ENCODE data around the gene PRODH. TPM values are rescaled to one million over a fixed set of nuclear protein-coding genes. Genes with fewer than 3 reads are reported as not detected.
"Not testable (repeated sequence)": the region's sequence is repeated elsewhere in the genome, so short reads cannot be mapped to it uniquely, and the experiment has no call there.

Gene PRODH
- total and polyA plus RNA-seq, 4 experiments from 2014 or later, result 0.15 to 0.23 (median 0.22) TPM; not detected in 1

DNA sequence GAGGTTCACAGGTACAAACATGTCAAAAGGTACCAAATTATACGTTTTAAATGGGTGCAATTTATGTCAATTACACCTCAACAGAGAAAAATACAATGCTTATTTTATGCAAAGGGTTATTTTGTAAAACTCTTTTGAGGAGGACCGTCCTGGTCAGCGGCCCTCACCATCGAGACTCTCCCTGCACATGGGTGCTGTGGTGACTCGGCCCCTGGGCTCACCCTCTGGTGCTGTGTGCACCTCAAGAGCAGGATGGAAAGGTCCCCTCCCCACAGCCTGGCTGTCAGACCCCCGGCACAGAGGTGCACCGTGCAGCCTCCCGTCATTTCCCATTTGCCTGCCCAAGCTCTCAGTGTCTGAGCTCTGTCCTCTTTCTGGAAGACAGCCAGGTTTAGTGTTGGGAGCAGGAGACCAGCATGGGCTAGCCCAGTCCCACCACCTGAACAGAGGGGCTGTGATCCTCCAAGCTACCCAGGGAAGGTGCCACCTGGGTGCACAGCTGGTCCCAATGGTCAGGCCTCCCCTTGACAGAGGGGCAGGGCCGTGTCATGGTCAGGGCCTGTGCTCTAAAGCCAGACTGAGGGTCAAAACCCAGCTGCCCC lies 41.8 kb upstream of the PRODH start:
- intact Hi-C loops (cut with micrococcal nuclease), result no loop called here
- ChIA-PET POLR2A (ENCODE audit: partially characterized antibody) (no interaction called here), CTCF (ENCODE audit: partially characterized antibody) (no interaction called here)
- H3K4me3 ChIP-seq (ENCODE audit: low read length in 2 of 2), result no peak overlapping the region
- no peaks in the 10 kb centered on the region for H3K36me3 ChIP-seq (ENCODE audit: insufficient read depth, low read length)
- no peaks in the 10 kb centered on the region for H3K27me3 ChIP-seq (ENCODE audit: insufficient read depth, low read length)
- Mint-ChIP-seq H3K4me1 (no peaks in the 10 kb centered on the region), H3K4me3 (no peak overlapping the region), H3K36me3 (no peaks in the 10 kb centered on the region), H3K27ac (no peak overlapping the region), H3K9me3 (peaks cover 0 to 12% (median 7%) of the 10 kb centered on the region in 8 donors), H3K27me3 (peaks cover 2 to 4% of the 10 kb centered on the region in 2 donors)
- no peak for DNase-seq
- no peaks in the 10 kb centered on the region for H3K4me1 ChIP-seq (ENCODE audit: insufficient read depth, low read length)
- no peak overlapping the region for H3K27ac ChIP-seq (ENCODE audit: low read depth, low read length)
- H3K9me3 ChIP-seq (ENCODE audit: control insufficient read depth in 1 of 2, low read length in 2 of 2), result peaks cover 0 to 7% of the 10 kb centered on the region in 2 donors

- no peak for DNase-seq
- POLR2A ChIA-PET (ENCODE audit: partially characterized antibody), result no interaction called here
- H3K9me3 Mint-ChIP-seq, result peaks cover 0 to 12% (median 7%) of the 10 kb centered on the region in 8 donors
Measured at GRCh38 chr22:18976197-18976751, 40.2 kb upstream of the PRODH start.

GRCh38 chr22:18975434-18976196 lies 39.5 kb upstream of the PRODH start:
- intact Hi-C loops (cut with micrococcal nuclease), result no loop called here
- Mint-ChIP-seq H3K4me3 (no peak overlapping the region), H3K36me3 (no peaks in the 10 kb centered on the region), H3K27ac (no peak overlapping the region), H3K9me3 (peaks cover 0 to 6% (median 2%) of the 10 kb centered on the region in 8 donors), H3K4me1 (peaks cover 0 to 1% (median 0%) of the 10 kb centered on the region in 4 donors), H3K27me3 (peaks cover 4 to 6% of the 10 kb centered on the region in 2 donors)
- POLR2A ChIA-PET (ENCODE audit: partially characterized antibody), result no interaction called here
- Histone ChIP-seq H3K36me3 (ENCODE audit: insufficient read depth, low read length) (no peaks in the 10 kb centered on the region), H3K4me1 (ENCODE audit: insufficient read depth, low read length) (peaks cover 6% of the 10 kb centered on the region), H3K27ac (ENCODE audit: low read depth, low read length) (no peak overlapping the region), H3K9me3 (ENCODE audit: control insufficient read depth in 1 of 2, low read length in 2 of 2) (peaks cover 0 to under 1% of the 10 kb centered on the region in 2 donors), H3K27me3 (ENCODE audit: insufficient read depth, low read length) (peaks cover 4% of the 10 kb centered on the region), H3K4me3 (ENCODE audit: low read length in 2 of 2) (no peak overlapping the region)
- CTCF ChIA-PET (ENCODE audit: partially characterized antibody), result no interaction called here
- DNase-seq, result no peak

More at GRCh38 chr22:18976197-18976751, 40.2 kb upstream of the PRODH start:
- Histone ChIP-seq H3K9me3 (ENCODE audit: control insufficient read depth in 1 of 2, low read length in 2 of 2) (peaks cover 0 to 7% of the 10 kb centered on the region in 2 donors), H3K27ac (ENCODE audit: low read depth, low read length) (no peak overlapping the region), H3K4me3 (ENCODE audit: low read length in 2 of 2) (no peak overlapping the region), H3K4me1 (ENCODE audit: insufficient read depth, low read length) (no peaks in the 10 kb centered on the region), H3K36me3 (ENCODE audit: insufficient read depth, low read length) (no peaks in the 10 kb centered on the region), H3K27me3 (ENCODE audit: insufficient read depth, low read length) (no peaks in the 10 kb centered on the region)
- no peak overlapping the region for H3K4me3 Mint-ChIP-seq
- H3K27ac Mint-ChIP-seq, result no peak overlapping the region
- H3K36me3 Mint-ChIP-seq, result no peaks in the 10 kb centered on the region
- intact Hi-C loops (cut with micrococcal nuclease), result no loop called here
- H3K27me3 Mint-ChIP-seq, result peaks cover 4 to 6% of the 10 kb centered on the region in 2 donors
- CTCF ChIA-PET (ENCODE audit: partially characterized antibody), result no interaction called here
- peaks cover 0 to 1% (median 0%) of the 10 kb centered on the region in 4 donors for H3K4me1 Mint-ChIP-seq

GRCh38 chr22:18974477-18975180 lies 38.5 kb upstream of the PRODH start:
- H3K9me3 ChIP-seq (ENCODE audit: control insufficient read depth in 1 of 2, low read length in 2 of 2), result no peaks in the 10 kb centered on the region
- peaks cover 0 to 3% (median 0%) of the 10 kb centered on the region in 8 donors for H3K9me3 Mint-ChIP-seq
- ChIA-PET CTCF (ENCODE audit: partially characterized antibody) (no interaction called here), POLR2A (ENCODE audit: partially characterized antibody) (no interaction called here)
- no peak overlapping the region for H3K4me3 Mint-ChIP-seq
- H3K27ac ChIP-seq (ENCODE audit: low read depth, low read length), result no peak overlapping the region
- peaks cover 6% of the 10 kb centered on the region in 2 donors for H3K27me3 Mint-ChIP-seq
- H3K36me3 ChIP-seq (ENCODE audit: insufficient read depth, low read length), result no peaks in the 10 kb centered on the region
- peaks cover 6% of the 10 kb centered on the region for H3K27me3 ChIP-seq (ENCODE audit: insufficient read depth, low read length)
- no peak overlapping the region for H3K27ac Mint-ChIP-seq
- H3K4me1 Mint-ChIP-seq, result peaks cover 0 to 1% (median under 1%) of the 10 kb centered on the region in 4 donors
- no peak overlapping the region for H3K4me3 ChIP-seq (ENCODE audit: low read length in 2 of 2)
- intact Hi-C loops (cut with micrococcal nuclease), result no loop called here
- H3K36me3 Mint-ChIP-seq, result no peaks in the 10 kb centered on the region
- H3K4me1 ChIP-seq (ENCODE audit: insufficient read depth, low read length), result peaks cover 6% of the 10 kb centered on the region
- no peak for DNase-seq

GRCh38 chr22:18973264-18974031 lies 37.4 kb upstream of the PRODH start:
- H3K4me3 ChIP-seq (ENCODE audit: low read length in 2 of 2), result no peak overlapping the region
- no peaks in the 10 kb centered on the region for H3K36me3 Mint-ChIP-seq
- no peak overlapping the region for H3K4me3 Mint-ChIP-seq
- peaks cover 0 to 5% (median under 1%) of the 10 kb centered on the region in 4 donors for H3K4me1 Mint-ChIP-seq
- no peak overlapping the region for H3K27ac ChIP-seq (ENCODE audit: low read depth, low read length)
- CTCF ChIA-PET (ENCODE audit: partially characterized antibody), result no interaction called here
- no peak overlapping the region for H3K27ac Mint-ChIP-seq
- peaks cover 9 to 12% of the 10 kb centered on the region in 2 donors for H3K27me3 Mint-ChIP-seq
- POLR2A ChIA-PET (ENCODE audit: partially characterized antibody), result no interaction called here
- intact Hi-C loops (cut with micrococcal nuclease), result no loop called here
- H3K9me3 Mint-ChIP-seq, result peaks cover 0 to 1% (median 0%) of the 10 kb centered on the region in 8 donors
- no peak for DNase-seq
- no peaks in the 10 kb centered on the region for H3K9me3 ChIP-seq (ENCODE audit: control insufficient read depth in 1 of 2, low read length in 2 of 2)
- H3K36me3 ChIP-seq (ENCODE audit: insufficient read depth, low read length), result no peaks in the 10 kb centered on the region
- peaks cover 6% of the 10 kb centered on the region for H3K4me1 ChIP-seq (ENCODE audit: insufficient read depth, low read length)
- H3K27me3 ChIP-seq (ENCODE audit: insufficient read depth, low read length), result peaks cover 7% of the 10 kb centered on the region

DNA sequence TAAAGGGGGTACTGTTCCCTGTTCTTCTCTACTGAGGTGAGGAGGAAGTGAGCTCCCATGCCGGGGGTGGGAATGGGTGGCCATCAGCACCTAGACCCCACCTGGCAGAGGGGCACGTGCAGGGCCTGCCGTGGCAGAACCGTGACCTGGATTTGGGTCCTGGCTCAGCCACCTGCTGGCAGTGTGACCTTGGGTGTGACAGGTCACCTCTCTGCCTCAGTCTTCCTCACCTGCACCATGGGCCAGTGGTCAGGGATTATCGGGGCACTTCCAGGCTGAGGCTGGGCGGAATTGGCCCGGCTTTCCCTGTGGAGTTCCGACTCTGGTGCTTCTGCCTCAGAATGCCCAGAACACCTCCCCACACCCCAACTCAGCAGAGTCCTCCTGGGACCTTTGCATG lies 36.5 kb upstream of the PRODH start:
- H3K27ac ChIP-seq (ENCODE audit: low read depth, low read length); CTCF ChIA-PET (ENCODE audit: partially characterized antibody); H3K4me1 ChIP-seq (ENCODE audit: insufficient read depth, low read length); H3K4me3 ChIP-seq (ENCODE audit: low read length in 2 of 2); H3K36me3 Mint-ChIP-seq; H3K27me3 ChIP-seq (ENCODE audit: insufficient read depth, low read length); DNase-seq; H3K9me3 ChIP-seq (ENCODE audit: control insufficient read depth in 1 of 2, low read length in 2 of 2); H3K36me3 ChIP-seq (ENCODE audit: insufficient read depth, low read length); H3K27ac Mint-ChIP-seq; intact Hi-C loops (cut with micrococcal nuclease); POLR2A ChIA-PET (ENCODE audit: partially characterized antibody); H3K4me1 Mint-ChIP-seq; H3K9me3 Mint-ChIP-seq: not testable (repeated sequence)
- Mint-ChIP-seq H3K4me3 (peak overlapping the region in 1 of 8 donors; percentile 39), H3K27me3 (peaks cover 9 to 13% of the 10 kb centered on the region in 2 donors)
